Stomach (tissue), 9 donors: ENCODE results near the gene FMC1. TPM values are rescaled to one million over a fixed set of nuclear protein-coding genes. Genes with fewer than 3 reads are reported as not detected.

ENCODE experiments used
- DNase-seq, 2 donors: peaks; one replicate each; pipeline versions ENCODE4 v3.0.0 to v3.0.0-alpha.2; 2013 to 2019
- H3K27ac ChIP-seq, 5 donors: fragments of 200-600 bp in 4 of 5; sonication (generic) in 4 of 5; one replicate each; pipeline ENCODE4 v1.5.1; 2013 to 2019; ENCODE audit warnings: mild to moderate bottlenecking in 1 of 5, moderate library complexity in 1 of 5
- H3K27me3 ChIP-seq, 3 donors: fragments of 200-600 bp; sonication (generic); one replicate each; pipeline ENCODE4 v1.5.1; 2017 to 2019; ENCODE audit warnings: mixed run types in 1 of 3
- H3K36me3 ChIP-seq, 4 donors: fragments of 200-600 bp; sonication (generic); 1 replicate in 3 of 4; 2 replicates in 1 of 4; pipeline ENCODE4 v1.5.1; 2016 to 2019
- H3K4me1 ChIP-seq, 4 donors: fragments of 200-600 bp; sonication (generic); one replicate each; pipeline ENCODE4 v1.5.1; 2016 to 2019
- H3K4me3 ChIP-seq, 4 donors: fragments of 200-600 bp; sonication (generic) in 3 of 4; one replicate each; pipeline ENCODE4 v1.5.1; 2016 to 2019; ENCODE audit warnings: mild to moderate bottlenecking in 1 of 4
- H3K9me3 ChIP-seq, 4 donors: fragments of 200-600 bp; sonication (generic); one replicate each; pipeline ENCODE4 v1.5.1; 2016 to 2019
- CTCF ChIP-seq, 7 experiments: fragments of 450-650 bp in 4 of 7; fragments of 200-600 bp in 3 of 7; sonication (generic) in 3 of 7; IDR thresholded peaks; one replicate each; pipeline ENCODE4 v1.5.1; 2016 to 2019; ENCODE audit warnings: antibody characterized with exemption in 7 of 7, control low read depth in 2 of 7, mild to moderate bottlenecking in 1 of 7
- EP300 ChIP-seq: sonication (generic); formaldehyde crosslinking; IDR thresholded peaks from one replicate; pipeline ENCODE4 v1.6.1; 2017; ENCODE audit warnings: antibody characterized with exemption
- POLR2A ChIP-seq, 4 donors: fragments of 450-650 bp; IDR thresholded peaks; one replicate each; pipeline ENCODE4 v1.6.1; 2016; ENCODE audit warnings: antibody characterized with exemption in 4 of 4, control low read depth in 2 of 4, mild to moderate bottlenecking in 1 of 4, moderate library complexity in 1 of 4
- POLR2AphosphoS5 ChIP-seq, 3 donors: sonication (generic); formaldehyde crosslinking; IDR thresholded peaks; one replicate each; pipeline ENCODE4 v1.6.1; 2016; ENCODE audit warnings: antibody characterized with exemption in 3 of 3
- WGBS, 5 donors: extraction: QIAGEN DNeasy Blood & Tissue Kit in 3 of 5; methylation state at CpG; one replicate each; pipeline versions ENCODE4 v1.1.5 to v1.1.7; 2013 to 2018; 5-methylcytosine and 5-hydroxymethylcytosine counted together
- intact Hi-C: fragments of 100-400 bp; cut with DNase I; formaldehyde crosslinking; loops from one replicate; pipeline ENCODE4 v1.15.1; 2023; ENCODE audit warnings: low total_unique reads
- polyA plus RNA-seq, 3 donors: library from polyadenylated mRNA; stranded (reverse); fragments of 200-250 nt; gene quantifications; one replicate each; pipeline ENCODE4 v1.2.3, GENCODE V29; 2013
- small RNA-seq, 4 donors: library from RNA; depleted of rRNA; stranded (forward); fragments of <200 nt; gene quantifications; one replicate each; pipeline ENCODE3, GENCODE V24; 2016
- total RNA-seq, 5 donors: library from RNA; depleted of rRNA; stranded (reverse); fragments of >200 nt; gene quantifications; one replicate each; pipeline versions ENCODE4 v1.1.0 to v1.2.3, GENCODE V29; 2014 to 2016
- donor health status: healthy with polysubstance abuse.
- donor health status: Bipolar disorder and iron deficiency.
- donor health status: healthy.

Gene FMC1
- total and polyA plus RNA-seq, 8 donors: 6.2 to 42.6 (median 13.6) TPM; not detected in 1

GRCh38 chr7:139393621-139394211, 52.6 kb downstream of the FMC1 start:
- H3K27me3 ChIP-seq: no peaks in the 10 kb centered on the region
- peaks cover 6 to 82% (median 69%) of the 10 kb centered on the region in 4 donors for H3K36me3 ChIP-seq
- no peaks in the 10 kb centered on the region for H3K9me3 ChIP-seq
- intact Hi-C loops: no loop called here
- H3K27ac ChIP-seq: no peak overlapping the region
- 94 to 100% (median 100%) methylated on average over 1 of the region's 1 CpG for WGBS, 5 donors
- no peak for TF ChIP-seq POLR2A (IDR thresholded peaks at IDR 0.05)
- no peak for TF ChIP-seq EP300
- TF ChIP-seq POLR2AphosphoS5 (IDR thresholded peaks at IDR 0.05): no peak
- TF ChIP-seq CTCF (IDR thresholded peaks at IDR 0.05): no peak
- H3K4me1 ChIP-seq: peaks cover 0 to 33% (median 5%) of the 10 kb centered on the region in 4 donors
- no peak for DNase-seq
- no peak overlapping the region for H3K4me3 ChIP-seq

GRCh38 chr7:139394540-139394939, 53.4 kb downstream of the FMC1 start:
- no peak overlapping the region for H3K4me3 ChIP-seq
- no peaks in the 10 kb centered on the region for H3K27me3 ChIP-seq
- no peaks in the 10 kb centered on the region for H3K9me3 ChIP-seq
- peaks cover 0 to 33% (median 5%) of the 10 kb centered on the region in 4 donors for H3K4me1 ChIP-seq
- 75 to 91% (median 81%) methylated on average over 3 of the region's 3 CpGs for WGBS, 5 donors
- TF ChIP-seq CTCF (IDR thresholded peaks at IDR 0.05) (no peak), POLR2AphosphoS5 (IDR thresholded peaks at IDR 0.05) (no peak), EP300 (no peak), POLR2A (IDR thresholded peaks at IDR 0.05) (no peak)
- no peak for DNase-seq
- no peak overlapping the region for H3K27ac ChIP-seq
- H3K36me3 ChIP-seq: peaks cover 3 to 85% (median 72%) of the 10 kb centered on the region in 4 donors
- intact Hi-C loops: no loop called here

Small RNA genes within 50 kb of the gene (small RNA-seq; reads per million reads assigned to genes)
- 0 reads per million in 4 donors for gene RNU6-206P

Other genes starting within 250 kb of the FMC1 start
- gene ZC3HAV1, start 231.6 kb upstream of the FMC1 start, total RNA-seq: 10 to 100 TPM in 4 of 5 donors, 1 to 10 TPM in 1; 7.6 to 34.3 (median 20.3) TPM
- gene ZC3HAV1, start 231.6 kb upstream of the FMC1 start, polyA plus RNA-seq: 1 to 10 TPM; 5.5 to 7.0 (median 5.7) TPM
- 10 to 100 TPM in 3 of 5 donors, 1 to 10 TPM in 2; 4.9 to 23.9 (median 13.8) TPM for gene UBN2, start 110.1 kb upstream of the FMC1 start, total RNA-seq
- gene UBN2, start 110.1 kb upstream of the FMC1 start, polyA plus RNA-seq: 1 to 10 TPM in 1 of 3 donors, under 1 TPM in 2; 0.76 to 1.8 (median 1.00) TPM
- gene LUC7L2, start 18.6 kb downstream of the FMC1 start, total RNA-seq: 100 to 1,000 TPM in 2 of 5 donors, 10 to 100 TPM in 3; 42.4 to 133 (median 93.7) TPM
- gene LUC7L2, start 18.6 kb downstream of the FMC1 start, polyA plus RNA-seq: 10 to 100 TPM; 20.5 to 40.2 (median 31.8) TPM
- gene KLRG2, start 142.3 kb downstream of the FMC1 start, total RNA-seq: 1 to 10 TPM in 1 of 5 donors, under 1 TPM in 1, not detected in 3; 0.18 to 4.1 TPM
- gene KLRG2, start 142.3 kb downstream of the FMC1 start, polyA plus RNA-seq: 1 to 10 TPM in 1 of 3 donors, not detected in 2; 1.5 TPM
- not detected for gene CLEC2L, start 182.3 kb downstream of the FMC1 start, total RNA-seq
- under 1 TPM in 1 of 3 donors, not detected in 2; 0.61 TPM for gene CLEC2L, start 182.3 kb downstream of the FMC1 start, polyA plus RNA-seq